H1 (cell line): ENCODE data around the gene BTNL2. TPM values are rescaled to one million over a fixed set of nuclear protein-coding genes. Genes with fewer than 3 reads are reported as not detected.

Experiments used
- CBX8 ChIP-seq: fragments of 300-800, 300-1000 bp; sonication (generic); IDR thresholded peaks from 2 replicates; pipeline ENCODE4 v1.7.1; 2016; ENCODE audit warnings: low read depth, low read length, borderline replicate concordance
- GTF2F1 ChIP-seq: IDR thresholded peaks from 2 replicates; pipeline ENCODE4 v1.6.1; 2012; ENCODE audit warnings: low read depth, low read length, improper control_type of control experiment, borderline replicate concordance
- JUND ChIP-seq: IDR thresholded peaks from 2 replicates; pipeline ENCODE4 v1.6.1; 2011; ENCODE audit warnings: mild to moderate bottlenecking, improper control_type of control experiment, low read length
- TAF1 ChIP-seq: IDR thresholded peaks from 2 replicates; pipeline ENCODE4 v1.6.1; 2011; ENCODE audit warnings: mild to moderate bottlenecking, low read depth, low read length
- USF2 ChIP-seq: IDR thresholded peaks from 2 replicates; pipeline ENCODE4 v1.6.1; 2011; ENCODE audit warnings: low read length, improper control_type of control experiment
- polyA plus RNA-seq, 7 experiments: library from polyadenylated mRNA; depleted of rRNA in 3 of 7; stranded (reverse) in 5 of 7; unstranded in 2 of 7; fragments of >200 nt in 5 of 7; fragments of 200-250 nt in 2 of 7; gene quantifications; 1 replicate in 5 of 7; 2 replicates in 1 of 7; 4 replicates in 1 of 7; pipeline versions ENCODE4 v1.2.1 to v1.2.3, GENCODE V29; 2011 to 2013; ENCODE audit warnings: missing spikeins in 2 of 7, mixed read lengths in 2 of 7
- total RNA-seq: library from RNA; stranded (reverse); fragmentation: NEBNext Ultra II Directional; extraction: Animal tissue kit (Norgen Biotek cat#: 25700); gene quantifications from 2 replicates; pipeline ENCODE4 v1.2.1, GENCODE V29; 2021

Gene BTNL2
- total and polyA plus RNA-seq, 2 of the 8 experiments (the other 6 are each of a cell fraction or from before 2014, with no cell fraction given) = not detected

DNA sequence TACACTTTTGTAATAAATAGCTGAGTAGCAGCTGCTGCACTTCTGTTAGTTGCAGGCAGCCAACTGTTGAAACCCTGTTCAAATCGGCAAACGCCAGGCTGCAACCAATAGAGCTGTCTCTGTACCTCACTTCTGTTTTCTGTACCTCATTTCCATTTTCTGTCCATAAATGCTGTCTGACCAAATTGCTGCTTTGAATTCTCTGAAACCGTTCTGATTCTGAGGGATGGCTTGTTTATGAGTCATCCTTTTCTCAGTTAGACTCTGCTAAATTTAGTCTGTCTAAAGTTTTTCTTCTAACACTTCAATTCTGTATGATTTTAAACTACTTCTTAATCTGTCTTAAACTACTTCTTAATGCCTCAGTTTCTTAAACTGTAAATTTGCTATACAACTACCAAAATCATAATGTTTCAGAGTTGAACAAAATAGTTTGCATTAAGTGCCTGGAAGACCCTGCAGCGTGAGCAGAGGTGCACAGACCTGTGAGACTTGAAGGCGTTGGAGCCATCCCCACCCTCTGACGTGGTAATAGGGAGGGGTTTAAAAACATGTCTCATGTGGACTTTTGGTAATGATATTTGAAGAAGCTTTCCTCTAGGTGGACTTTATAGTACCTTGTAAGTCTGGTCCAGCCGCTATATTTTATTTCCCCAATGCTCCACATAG, 9.6 kb downstream of the BTNL2 start (continued):
- TF ChIP-seq GTF2F1 = no peak
- TF ChIP-seq USF2 = no peak
- TF ChIP-seq JUND = no peak
- no peak for TF ChIP-seq CBX8
- TF ChIP-seq TAF1 = no peak
